SKM-1 treated with dmso at 0.1 percent for 144 hours (cell line): ENCODE results near the gene UBA1.

Source experiments
- DNase-seq: peaks from one replicate; lab custom pipeline; 2025; ENCODE audit not compliant: unreplicated experiment; lab: John Stamatoyannopoulos, UW

UBA1 gene

GRCh38 chrX:47193475-47194193, at the start of gene UBA1:
UBA1 (plus strand) TSS chrX:47193829; CDS start chrX:47198803, 4,974 bp downstream.
- peak; percentile 83 for DNase-seq

- peak; percentile 17 for DNase-seq
Measured at GRCh38 chrX:47143894-47144625, 49.6 kb upstream of the UBA1 start.

GRCh38 chrX:47144626-47145394, 48.8 kb upstream of the UBA1 start, which contains the start of the genes NDUFB11 and RBM10:
NDUFB11 (minus strand) TSS chrX:47144702; CDS start chrX:47144679, 23 bp downstream.
RBM10 (plus strand) TSS chrX:47145221; CDS start chrX:47147482, 2,261 bp downstream.
- DNase-seq, result peak; percentile 85

GRCh38 chrX:47145395-47146120, 48.1 kb upstream of the UBA1 start:
- no peak for DNase-seq

GRCh38 chrX:47146121-47146935, 47.3 kb upstream of the UBA1 start:
- DNase-seq, result no peak

- no peak for DNase-seq
Measured at GRCh38 chrX:47146936-47147859, 46.4 kb upstream of the UBA1 start.

GRCh38 chrX:47148946-47149345, 44.7 kb upstream of the UBA1 start:
- DNase-seq, result no peak

- DNase-seq, result no peak
Measured at GRCh38 chrX:47151435-47151834, 42.2 kb upstream of the UBA1 start.

- DNase-seq, result no peak
Measured at GRCh38 chrX:47156611-47157520, 36.8 kb upstream of the UBA1 start.

- DNase-seq, result no peak
Measured at GRCh38 chrX:47158131-47158530, 35.5 kb upstream of the UBA1 start.

GRCh38 chrX:47158781-47159180, 34.8 kb upstream of the UBA1 start:
- no peak for DNase-seq

- no peak for DNase-seq
Measured at GRCh38 chrX:47160781-47161180, 32.8 kb upstream of the UBA1 start.

- no peak for DNase-seq
Measured at GRCh38 chrX:47162927-47163583, 30.6 kb upstream of the UBA1 start.

- no peak for DNase-seq
Measured at GRCh38 chrX:47164420-47164819, 29.2 kb upstream of the UBA1 start.

- no peak for DNase-seq
Measured at GRCh38 chrX:47166126-47166525, 27.5 kb upstream of the UBA1 start.

- no peak for DNase-seq
Measured at GRCh38 chrX:47168495-47169073, 25.0 kb upstream of the UBA1 start.

- no peak for DNase-seq
Measured at GRCh38 chrX:47169273-47169672, 24.4 kb upstream of the UBA1 start.
